Germinal center (tissue), 1 donor: ENCODE data around the gene SVIL.
"Not testable (repeated sequence)": the region's sequence is repeated elsewhere in the genome, so short reads cannot be mapped to it uniquely, and the experiment has no call there.

Experiments
- DNase-seq: peaks from one replicate; pipeline ENCODE4 v3.0.0; 2012; ENCODE audit warnings: mixed read lengths, low spot score

SVIL gene

DNA sequence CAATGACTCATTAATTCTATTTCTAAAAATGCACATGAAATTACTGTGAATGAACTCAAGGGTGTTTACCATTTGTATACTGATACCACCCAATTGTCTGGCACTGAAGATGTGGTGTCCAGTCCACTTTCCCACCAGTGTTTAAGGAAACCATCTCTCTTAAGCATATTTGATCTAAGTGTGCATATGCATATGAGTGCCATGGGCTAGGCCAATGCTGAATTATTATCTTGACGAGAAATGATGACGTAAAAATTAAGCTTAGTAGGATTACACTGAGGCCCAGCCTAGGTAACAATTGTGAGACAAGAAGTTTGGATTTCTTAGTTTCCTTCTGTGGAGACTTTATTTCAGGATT is 59.7 kb downstream of the SVIL start:
- DNase-seq = no peak

- not testable (repeated sequence) for DNase-seq
Observed at GRCh38 chr10:29574212-29575097, 60.3 kb downstream of the SVIL start.

DNA sequence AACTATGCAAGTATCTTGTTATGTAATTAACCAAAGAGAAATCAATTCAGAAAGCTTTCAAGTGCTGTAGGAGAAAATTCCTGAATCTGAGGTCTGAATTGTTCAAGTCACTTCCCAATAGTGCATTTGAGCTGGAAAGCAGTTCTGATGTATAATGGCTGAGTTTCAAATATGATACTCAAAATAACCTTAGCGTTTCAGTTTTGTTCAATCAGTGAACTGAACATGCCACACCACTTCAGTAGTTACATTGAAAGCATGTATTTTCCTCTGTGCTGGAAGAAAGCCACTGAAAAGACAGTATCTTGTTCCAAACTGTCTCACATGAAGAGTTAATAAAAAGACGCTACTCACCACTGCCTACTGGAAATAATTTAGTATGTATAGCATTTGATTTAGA is 64.5 kb downstream of the SVIL start:
- not testable (repeated sequence) for DNase-seq

GRCh38 chr10:29569795-29570194 is 65.0 kb downstream of the SVIL start:
- no peak for DNase-seq

DNA sequence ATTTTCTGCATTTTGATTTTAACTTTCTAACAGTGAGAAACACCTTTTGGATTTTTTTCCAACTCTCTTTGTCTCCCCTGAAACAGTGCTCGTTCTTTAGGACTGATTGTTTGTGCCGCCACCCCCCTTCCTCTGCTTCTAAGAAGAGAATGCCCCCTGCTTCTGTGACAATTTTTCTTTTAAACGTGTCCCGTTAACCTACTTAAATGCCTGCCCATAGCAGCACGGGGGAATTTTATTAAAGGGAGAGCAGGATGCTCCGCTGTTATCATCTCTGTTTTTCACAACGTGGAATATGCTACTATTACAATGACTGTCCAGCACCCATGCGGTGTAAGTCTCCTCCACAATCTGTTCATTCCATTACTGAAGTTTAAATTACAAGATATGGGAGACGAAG is 67.8 kb downstream of the SVIL start:
- no peak for DNase-seq

DNA sequence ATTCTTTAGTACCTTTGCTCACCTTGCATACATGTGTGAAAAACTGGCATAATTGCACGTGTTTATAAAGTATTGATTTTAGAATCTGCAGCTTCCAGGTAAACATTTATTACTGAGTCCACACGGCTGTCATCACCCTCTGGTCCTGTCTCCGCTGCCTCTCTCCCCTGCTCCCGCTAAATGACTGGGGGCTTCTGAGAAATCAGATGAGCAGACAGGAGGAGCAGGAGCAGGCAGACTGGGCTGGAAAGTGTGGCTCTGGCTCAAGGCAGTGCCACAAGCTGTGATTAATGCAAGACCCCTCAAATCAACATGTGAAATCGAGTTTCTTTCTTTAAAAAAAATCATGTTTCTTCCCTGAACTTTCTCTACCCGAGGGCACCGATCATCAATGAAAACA is 68.6 kb downstream of the SVIL start:
- not testable (repeated sequence) for DNase-seq

DNA sequence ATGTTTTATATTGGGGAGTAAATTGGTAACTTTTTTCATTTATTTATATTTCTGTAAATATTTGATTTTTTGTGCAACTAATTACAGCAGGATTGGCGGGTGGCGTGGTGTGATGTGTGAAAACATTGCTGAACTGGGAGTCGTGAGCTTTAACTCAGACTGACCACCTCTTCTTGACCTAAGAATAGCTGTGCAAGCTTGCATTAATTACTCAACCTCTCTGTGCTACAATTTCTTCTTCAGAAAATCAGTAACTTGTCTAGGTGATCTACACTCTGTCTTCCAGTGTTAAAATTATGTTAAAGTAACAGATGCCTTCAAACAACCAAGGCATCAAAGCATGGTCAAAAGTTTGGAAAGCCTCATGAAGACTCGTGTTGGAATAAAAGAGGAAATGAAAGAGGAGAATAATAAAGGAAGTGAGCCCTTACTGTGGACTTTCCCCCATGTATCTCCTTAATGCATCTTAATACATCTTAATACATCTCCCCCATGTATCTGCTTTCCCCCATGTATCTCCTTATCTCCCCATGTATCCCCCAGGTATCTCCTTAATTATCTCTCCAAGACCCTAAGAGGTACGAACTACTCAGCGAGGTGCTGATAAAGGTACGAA is 71.2 kb downstream of the SVIL start:
- peak; percentile 15 for DNase-seq

GRCh38 chr10:29563006-29563405 is 71.8 kb downstream of the SVIL start:
- DNase-seq = not testable (repeated sequence)

DNA sequence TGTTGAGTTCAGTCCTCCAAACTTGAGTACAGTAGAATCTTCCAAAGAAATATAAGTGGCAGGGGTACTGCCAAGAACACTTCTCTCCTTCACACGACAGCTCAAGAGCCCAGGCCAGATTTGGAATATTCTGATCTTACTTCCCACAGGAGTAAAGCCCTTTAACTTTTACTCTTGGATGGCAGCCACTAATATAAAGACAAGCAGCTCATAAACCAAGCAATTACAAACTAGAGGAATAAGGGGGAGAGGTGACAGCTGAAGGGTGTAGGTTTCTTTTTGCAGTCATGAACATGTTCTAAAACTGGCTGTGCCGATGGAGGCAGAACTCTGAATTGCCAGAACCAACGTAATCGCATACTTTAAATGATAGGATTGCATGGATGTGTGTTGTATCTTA is 74.8 kb downstream of the SVIL start:
- DNase-seq = no peak

GRCh38 chr10:29557665-29558064 is 77.1 kb downstream of the SVIL start:
- DNase-seq = no peak

- no peak for DNase-seq
Observed at GRCh38 chr10:29555746-29556481, 78.9 kb downstream of the SVIL start.

DNA sequence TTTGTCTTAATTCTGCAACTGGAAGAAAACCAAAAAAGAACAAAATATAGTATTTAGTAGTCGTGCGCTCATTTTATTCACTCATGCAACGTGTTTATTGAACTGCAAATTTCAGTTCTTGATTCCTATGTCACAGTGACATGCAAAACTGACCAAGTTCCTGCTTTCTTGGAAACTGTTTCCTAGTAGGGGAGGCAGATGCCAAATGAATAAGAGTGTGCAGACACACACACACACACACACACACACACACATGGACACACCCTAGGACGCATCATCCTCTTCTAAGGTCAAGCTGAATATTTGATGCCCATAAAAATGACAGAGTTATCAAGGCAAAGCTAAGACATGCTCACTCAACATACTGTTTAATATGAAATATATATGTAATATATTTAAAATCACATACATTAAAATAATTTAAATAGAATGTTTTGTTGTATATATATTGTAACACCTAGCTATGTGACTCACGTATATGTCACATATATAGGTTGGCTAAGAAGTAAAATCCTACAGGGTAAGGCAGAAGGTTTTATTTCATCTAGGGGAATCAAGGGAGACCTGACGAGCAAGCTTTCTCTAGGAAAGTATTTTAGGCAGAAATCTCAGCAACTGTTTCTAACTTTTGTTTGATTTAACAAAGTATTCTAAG is 79.6 kb downstream of the SVIL start:
- no peak for DNase-seq

DNA sequence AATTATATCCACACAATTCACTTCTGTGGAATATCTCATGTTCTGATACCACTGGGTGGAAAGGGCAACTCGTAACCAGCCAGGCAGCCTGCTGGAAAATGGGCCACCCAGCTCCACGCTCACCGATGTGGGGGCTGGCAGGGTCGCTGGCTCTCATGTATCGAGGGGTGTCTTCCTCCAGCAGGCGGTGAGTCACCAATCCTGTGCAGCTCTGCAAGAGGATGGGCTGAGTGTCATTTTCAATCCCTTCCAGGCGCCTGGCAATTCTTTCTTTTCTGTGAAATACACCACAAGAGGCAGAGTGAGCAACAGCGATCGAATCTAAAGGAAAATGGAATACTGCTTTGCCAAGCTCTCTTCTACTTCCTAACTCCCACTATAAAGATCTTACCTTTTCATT is 80.1 kb downstream of the SVIL start:
- DNase-seq = no peak

GRCh38 chr10:29553544-29554250 is 81.1 kb downstream of the SVIL start:
- no peak for DNase-seq

GRCh38 chr10:29553116-29553515 is 81.7 kb downstream of the SVIL start:
- DNase-seq = not testable (repeated sequence)

- not testable (repeated sequence) for DNase-seq
Observed at GRCh38 chr10:29549493-29549892, 85.3 kb downstream of the SVIL start.

GRCh38 chr10:29546773-29547313 is 87.9 kb downstream of the SVIL start:
- no peak for DNase-seq

DNA sequence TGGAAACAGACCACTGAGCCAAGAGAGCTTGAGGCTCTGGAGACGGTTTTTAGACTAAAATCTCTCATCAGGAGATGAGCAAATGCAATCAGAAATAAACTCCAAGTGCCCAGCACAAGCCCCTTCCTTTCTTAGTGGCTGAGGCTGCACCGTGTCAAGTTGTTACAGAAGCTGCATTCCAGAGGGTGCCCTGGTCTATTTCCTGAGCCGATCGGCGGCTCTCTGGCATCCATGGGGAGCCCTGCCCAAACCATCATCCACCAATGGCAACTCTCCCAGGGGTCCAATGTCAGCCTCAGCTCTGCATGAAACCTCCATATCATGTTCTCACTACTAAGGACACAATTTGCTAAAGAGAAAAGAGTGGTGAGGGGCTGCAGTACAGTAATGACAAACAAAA is 89.6 kb downstream of the SVIL start:
- no peak for DNase-seq

DNA sequence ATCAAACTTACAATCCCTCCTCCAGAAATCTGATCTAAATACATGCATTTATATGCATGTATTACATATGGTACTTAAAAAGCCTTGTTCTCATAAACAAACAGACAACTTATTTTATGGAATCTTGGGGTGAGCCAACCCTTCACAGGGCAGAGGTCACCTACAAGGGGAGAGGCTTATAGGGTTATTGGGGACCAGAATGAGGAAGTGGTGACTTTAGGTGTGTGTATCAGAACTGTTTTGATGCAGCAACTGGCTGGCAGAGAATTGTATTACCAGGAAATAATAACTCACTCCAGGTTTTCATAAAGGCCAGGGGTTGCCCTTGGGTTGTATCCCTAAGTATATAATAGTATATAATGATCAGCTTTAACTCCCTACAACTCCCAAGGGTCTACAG is 91.1 kb downstream of the SVIL start:
- DNase-seq = peak; percentile 14

GRCh38 chr10:29542723-29543122 is 92.0 kb downstream of the SVIL start:
- DNase-seq = no peak

DNA sequence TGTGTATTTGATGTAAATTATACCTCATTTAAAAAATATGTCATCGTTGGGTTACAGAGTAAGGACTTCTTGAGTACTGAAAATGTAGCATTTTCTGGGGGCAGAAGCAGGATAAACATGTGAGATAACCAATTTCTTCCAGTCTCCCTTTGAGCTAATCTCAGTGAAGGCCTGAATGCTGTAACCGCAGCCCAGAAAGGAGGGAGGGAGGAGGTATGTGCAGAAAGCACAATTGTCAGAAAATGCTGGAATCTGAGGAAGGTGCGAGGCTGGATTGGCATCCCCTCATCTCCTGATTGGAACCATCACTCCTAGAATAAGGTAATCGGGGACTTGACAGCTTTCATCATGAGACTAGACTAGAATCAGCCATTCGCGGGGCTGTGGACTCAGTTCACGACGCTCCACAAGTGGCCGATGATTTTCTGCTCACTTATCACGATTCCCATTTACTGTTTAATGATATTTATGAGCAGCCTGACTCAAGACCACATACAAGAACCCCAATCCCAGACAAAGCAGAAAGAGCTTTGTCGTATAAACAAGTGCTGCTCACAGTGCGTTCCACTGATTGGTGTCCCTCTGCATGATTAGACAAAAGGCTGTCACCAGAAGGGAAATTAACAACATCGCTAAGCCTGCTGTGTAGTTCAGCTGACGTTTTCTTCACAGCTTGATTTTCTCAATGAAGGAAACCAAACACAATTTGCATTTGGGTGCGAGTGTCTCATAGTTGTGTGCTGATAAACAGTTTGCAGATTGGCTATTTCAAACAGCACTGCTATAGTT is 93.2 kb downstream of the SVIL start:
- DNase-seq = no peak
